HepG2 (cell line): Measurements from ENCODE around the gene MFSD12. TPM values are rescaled to one million over a fixed set of nuclear protein-coding genes. Genes with fewer than 3 reads are reported as not detected.

Experiments used
- DDIT3 ChIP-seq: sonication (generic); formaldehyde crosslinking; IDR thresholded peaks from 2 replicates; pipeline ENCODE4 v1.4.0; 2020; ENCODE audit warnings: mild to moderate bottlenecking, missing genetic modification reagents
- DNMT3B ChIP-seq: conservative IDR thresholded peaks from 2 replicates; pipeline ENCODE4 v1.6.1; 2016; ENCODE audit warnings: missing biosample characterization, control low read depth
- ETV5 ChIP-seq: IDR thresholded peaks from 2 replicates; pipeline ENCODE4 v1.6.1; 2018; ENCODE audit warnings: missing biosample characterization, missing genetic modification reagents, inconsistent platforms, borderline replicate concordance
- HHEX ChIP-seq: IDR thresholded peaks from 2 replicates; pipeline ENCODE4 v1.6.1; 2016; ENCODE audit warnings: control low read depth
- HNF4G ChIP-seq, 2 experiments: sonication (generic) in 1 of 2; formaldehyde crosslinking in 1 of 2; IDR thresholded peaks; 2 replicates each; pipeline versions ENCODE4 v1.4.0 to v1.6.1; 2011 to 2020; ENCODE audit warnings: borderline replicate concordance in 2 of 2, low read depth in 2 of 2, mild to moderate bottlenecking in 2 of 2, low read length in 1 of 2, missing genetic modification reagents in 1 of 2, moderate library complexity in 1 of 2
- KAT8 ChIP-seq: IDR thresholded peaks from 2 replicates; pipeline ENCODE4 v1.6.1; 2016; ENCODE audit warnings: missing genetic modification reagents, missing compliant biosample characterization
- MZF1 ChIP-seq: sonication (generic); formaldehyde crosslinking; IDR thresholded peaks from 2 replicates; pipeline ENCODE4 v1.8.1; 2023; ENCODE audit warnings: mild to moderate bottlenecking, missing genetic modification reagents, borderline replicate concordance
- NPAS2 ChIP-seq: sonication (generic); formaldehyde crosslinking; IDR thresholded peaks from 2 replicates; pipeline ENCODE4 v1.8.0; 2022; ENCODE audit warnings: mild to moderate bottlenecking, missing genetic modification reagents, borderline replicate concordance
- NR1H2 ChIP-seq: sonication (generic); formaldehyde crosslinking; IDR thresholded peaks from 2 replicates; pipeline ENCODE4 v1.8.1; 2022; ENCODE audit warnings: low read depth, missing genetic modification reagents, borderline replicate concordance
- RBAK ChIP-seq: sonication (generic); formaldehyde crosslinking; IDR thresholded peaks from 2 replicates; pipeline ENCODE4 v1.5.1; 2020; ENCODE audit warnings: mild to moderate bottlenecking, missing genetic modification reagents
- SAFB2 ChIP-seq: sonication (generic); formaldehyde crosslinking; IDR thresholded peaks from 2 replicates; pipeline ENCODE4 v1.5.1; 2020; ENCODE audit warnings: missing genetic modification reagents, low read depth, mild to moderate bottlenecking, borderline replicate concordance
- ZKSCAN1 ChIP-seq: fragments of 150-350 bp; IDR thresholded peaks from 2 replicates; pipeline ENCODE4 v1.6.1; 2014; ENCODE audit warnings: low read length
- ZNF451 ChIP-seq: sonication (generic); formaldehyde crosslinking; IDR thresholded peaks from 2 replicates; pipeline ENCODE4 v1.5.0; 2020; ENCODE audit warnings: mild to moderate bottlenecking, missing genetic modification reagents
- ZNF501 ChIP-seq: sonication (generic); formaldehyde crosslinking; IDR thresholded peaks from 2 replicates; pipeline ENCODE4 v1.5.1; 2020; ENCODE audit warnings: mild to moderate bottlenecking, moderate library complexity, missing genetic modification reagents
- ZNF546 ChIP-seq: sonication (generic); formaldehyde crosslinking; conservative IDR thresholded peaks from 2 replicates; pipeline ENCODE4 v1.8.1; 2023; ENCODE audit warnings: mild to moderate bottlenecking, missing genetic modification reagents
- ZNF674 ChIP-seq: sonication (generic); formaldehyde crosslinking; IDR thresholded peaks from 2 replicates; pipeline ENCODE4 v1.5.0; 2020; ENCODE audit warnings: low read depth, mild to moderate bottlenecking, missing genetic modification reagents
- polyA plus RNA-seq, 8 experiments: library from polyadenylated mRNA; depleted of rRNA in 3 of 8; stranded (reverse) in 7 of 8; unstranded in 1 of 8; fragments of >200 nt; fragmentation: Illumina TruSeq in 4 of 8; extraction: Trizol in 4 of 8; gene quantifications; 2 replicates each; pipeline versions ENCODE4 v1.2.1 to v1.2.3, GENCODE V29; 2011 to 2016; ENCODE audit warnings: low read depth in 4 of 8, missing spikeins in 1 of 8, mixed read lengths in 1 of 8; ENCODE audit not compliant: insufficient read depth in 1 of 8
- total RNA-seq, 5 experiments: library from RNA; depleted of rRNA; stranded (reverse); fragments of >200 nt; fragmentation: Illumina TruSeq; extraction: Trizol; gene quantifications; 2 replicates each; pipeline ENCODE4 v1.2.3, GENCODE V29; 2016; ENCODE audit warnings: low read depth in 1 of 5
- TF ChIP-seq, protein P1 (sequence below): sonication (generic); formaldehyde crosslinking; IDR thresholded peaks from 2 replicates; pipeline ENCODE4 v1.9.0; 2021; ENCODE audit warnings: mild to moderate bottlenecking, missing genetic modification reagents
- TF ChIP-seq, protein P2 (sequence below): sonication (generic); formaldehyde crosslinking; IDR thresholded peaks from 2 replicates; pipeline ENCODE4 v1.4.0; 2020; ENCODE audit warnings: missing genetic modification reagents, mild to moderate bottlenecking, borderline replicate concordance
- TF ChIP-seq, protein P3 (sequence below): sonication (generic); formaldehyde crosslinking; IDR thresholded peaks from 2 replicates; pipeline ENCODE4 v1.8.1; 2023; ENCODE audit warnings: mild to moderate bottlenecking, missing genetic modification reagents

MFSD12 gene
- total and polyA plus RNA-seq, 2 of the 13 experiments (the other 11 are each of a cell fraction or from before 2014, with no cell fraction given): 27.2 to 29.1 TPM

GRCh38 chr19:3500429-3501101 is 56.8 kb downstream of the MFSD12 start, which contains the start of gene DOHH (continued):
- TF ChIP-seq HHEX (no peak), NPAS2 (CRISPR knock-in tag) (no peak), ZNF674 (CRISPR knock-in tag) (peak; percentile 89; the same call in 1 of the 2 replicates), MZF1 (CRISPR knock-in tag) (no peak), ZNF451 (CRISPR knock-in tag) (no peak), HNF4G (IDR thresholded peaks at IDR 0.05; ENCODE audit: borderline replicate concordance, low read depth, low read length) (no peak), HNF4G (CRISPR knock-in tag; IDR thresholded peaks at IDR 0.05; ENCODE audit: borderline replicate concordance, low read depth) (no peak), ZKSCAN1 (no peak), KAT8 (CRISPR knock-in tag) (peak; percentile 96), DDIT3 (no peak), ZNF501 (CRISPR knock-in tag) (peak; percentile 93), DNMT3B (CRISPR knock-in tag) (peak; percentile 93; the same call in 1 of the 2 replicates), NR1H2 (CRISPR knock-in tag) (no peak), RBAK (no peak), ETV5 (CRISPR knock-in tag) (peak; percentile 61), ZNF546 (peak; percentile 90), SAFB2 (CRISPR knock-in tag) (peak; percentile 77)
- TF ChIP-seq, protein P1, sequence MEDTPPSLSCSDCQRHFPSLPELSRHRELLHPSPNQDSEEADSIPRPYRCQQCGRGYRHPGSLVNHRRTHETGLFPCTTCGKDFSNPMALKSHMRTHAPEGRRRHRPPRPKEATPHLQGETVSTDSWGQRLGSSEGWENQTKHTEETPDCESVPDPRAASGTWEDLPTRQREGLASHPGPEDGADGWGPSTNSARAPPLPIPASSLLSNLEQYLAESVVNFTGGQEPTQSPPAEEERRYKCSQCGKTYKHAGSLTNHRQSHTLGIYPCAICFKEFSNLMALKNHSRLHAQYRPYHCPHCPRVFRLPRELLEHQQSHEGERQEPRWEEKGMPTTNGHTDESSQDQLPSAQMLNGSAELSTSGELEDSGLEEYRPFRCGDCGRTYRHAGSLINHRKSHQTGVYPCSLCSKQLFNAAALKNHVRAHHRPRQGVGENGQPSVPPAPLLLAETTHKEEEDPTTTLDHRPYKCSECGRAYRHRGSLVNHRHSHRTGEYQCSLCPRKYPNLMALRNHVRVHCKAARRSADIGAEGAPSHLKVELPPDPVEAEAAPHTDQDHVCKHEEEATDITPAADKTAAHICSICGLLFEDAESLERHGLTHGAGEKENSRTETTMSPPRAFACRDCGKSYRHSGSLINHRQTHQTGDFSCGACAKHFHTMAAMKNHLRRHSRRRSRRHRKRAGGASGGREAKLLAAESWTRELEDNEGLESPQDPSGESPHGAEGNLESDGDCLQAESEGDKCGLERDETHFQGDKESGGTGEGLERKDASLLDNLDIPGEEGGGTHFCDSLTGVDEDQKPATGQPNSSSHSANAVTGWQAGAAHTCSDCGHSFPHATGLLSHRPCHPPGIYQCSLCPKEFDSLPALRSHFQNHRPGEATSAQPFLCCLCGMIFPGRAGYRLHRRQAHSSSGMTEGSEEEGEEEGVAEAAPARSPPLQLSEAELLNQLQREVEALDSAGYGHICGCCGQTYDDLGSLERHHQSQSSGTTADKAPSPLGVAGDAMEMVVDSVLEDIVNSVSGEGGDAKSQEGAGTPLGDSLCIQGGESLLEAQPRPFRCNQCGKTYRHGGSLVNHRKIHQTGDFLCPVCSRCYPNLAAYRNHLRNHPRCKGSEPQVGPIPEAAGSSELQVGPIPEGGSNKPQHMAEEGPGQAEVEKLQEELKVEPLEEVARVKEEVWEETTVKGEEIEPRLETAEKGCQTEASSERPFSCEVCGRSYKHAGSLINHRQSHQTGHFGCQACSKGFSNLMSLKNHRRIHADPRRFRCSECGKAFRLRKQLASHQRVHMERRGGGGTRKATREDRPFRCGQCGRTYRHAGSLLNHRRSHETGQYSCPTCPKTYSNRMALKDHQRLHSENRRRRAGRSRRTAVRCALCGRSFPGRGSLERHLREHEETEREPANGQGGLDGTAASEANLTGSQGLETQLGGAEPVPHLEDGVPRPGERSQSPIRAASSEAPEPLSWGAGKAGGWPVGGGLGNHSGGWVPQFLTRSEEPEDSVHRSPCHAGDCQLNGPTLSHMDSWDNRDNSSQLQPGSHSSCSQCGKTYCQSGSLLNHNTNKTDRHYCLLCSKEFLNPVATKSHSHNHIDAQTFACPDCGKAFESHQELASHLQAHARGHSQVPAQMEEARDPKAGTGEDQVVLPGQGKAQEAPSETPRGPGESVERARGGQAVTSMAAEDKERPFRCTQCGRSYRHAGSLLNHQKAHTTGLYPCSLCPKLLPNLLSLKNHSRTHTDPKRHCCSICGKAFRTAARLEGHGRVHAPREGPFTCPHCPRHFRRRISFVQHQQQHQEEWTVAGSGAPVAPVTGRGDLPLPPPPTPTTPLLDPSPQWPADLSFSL (CRISPR knock-in tag): no peak
- TF ChIP-seq, protein P2, sequence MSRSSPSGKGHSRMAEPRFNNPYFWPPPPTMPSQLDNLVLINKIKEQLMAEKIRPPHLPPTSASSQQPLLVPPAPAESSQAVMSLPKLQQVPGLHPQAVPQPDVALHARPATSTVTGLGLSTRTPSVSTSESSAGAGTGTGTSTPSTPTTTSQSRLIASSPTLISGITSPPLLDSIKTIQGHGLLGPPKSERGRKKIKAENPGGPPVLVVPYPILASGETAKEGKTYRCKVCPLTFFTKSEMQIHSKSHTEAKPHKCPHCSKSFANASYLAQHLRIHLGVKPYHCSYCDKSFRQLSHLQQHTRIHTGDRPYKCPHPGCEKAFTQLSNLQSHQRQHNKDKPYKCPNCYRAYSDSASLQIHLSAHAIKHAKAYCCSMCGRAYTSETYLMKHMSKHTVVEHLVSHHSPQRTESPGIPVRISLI: no peak; the same call in 1 of the 2 replicates
- TF ChIP-seq, protein P3, sequence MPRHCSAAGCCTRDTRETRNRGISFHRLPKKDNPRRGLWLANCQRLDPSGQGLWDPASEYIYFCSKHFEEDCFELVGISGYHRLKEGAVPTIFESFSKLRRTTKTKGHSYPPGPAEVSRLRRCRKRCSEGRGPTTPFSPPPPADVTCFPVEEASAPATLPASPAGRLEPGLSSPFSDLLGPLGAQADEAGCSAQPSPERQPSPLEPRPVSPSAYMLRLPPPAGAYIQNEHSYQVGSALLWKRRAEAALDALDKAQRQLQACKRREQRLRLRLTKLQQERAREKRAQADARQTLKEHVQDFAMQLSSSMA: peak; percentile 89; the same call in 1 of the 2 replicates
